Activated CD8-positive, alpha-beta T cell treated with anti-CD3 and anti-CD28 coated beads, Interleukin-2, amount 10 ng/mL, durations not matched to agents 7 days and 5 days (primary cell): ENCODE measurements around the gene BMERB1. TPM values are rescaled to one million over a fixed set of nuclear protein-coding genes. Genes with fewer than 3 reads are reported as not detected.

Source experiments
- total RNA-seq, 2 experiments: library from RNA; stranded (reverse); gene quantifications; one replicate each; pipeline ENCODE4 v1.2.3, GENCODE V29; 2021

Gene BMERB1
- total RNA-seq, 2 experiments from 2014 or later = 1.6 to 4.3 TPM

Other genes with a start within 250 kb of the BMERB1 start
- gene NPIPA5, start 56.3 kb upstream of the BMERB1 start, total RNA-seq = 1 to 10 TPM; 1.3 to 4.7 TPM
- gene MPV17L, start 38.8 kb upstream of the BMERB1 start, total RNA-seq = not detected
- gene MARF1, start 208.6 kb downstream of the BMERB1 start, total RNA-seq = 10 to 100 TPM; 62.7 to 64.5 TPM
- 100 to 1,000 TPM; 140 to 141 TPM for gene NDE1, start 215.7 kb downstream of the BMERB1 start, total RNA-seq